Esophagus muscularis mucosa (tissue), 4 donors: ENCODE measurements around the gene AIF1L. TPM values are rescaled to one million over a fixed set of nuclear protein-coding genes. Genes with fewer than 3 reads are reported as not detected.

Experiments
- DNase-seq: peaks from one replicate; pipeline ENCODE4 v3.0.0-alpha.2; 2017; ENCODE audit errors: extremely low spot score
- H3K27ac ChIP-seq, 4 donors: fragments of 200-600 bp; sonication (generic); replicated peaks in 1 of 4; 1 replicate in 3 of 4; 2 replicates in 1 of 4; pipeline ENCODE4 v1.5.1; 2016 to 2019; ENCODE audit warnings: mild to moderate bottlenecking in 1 of 4
- H3K27me3 ChIP-seq, 4 donors: fragments of 200-600 bp; sonication (generic); one replicate each; pipeline versions ENCODE4 v1.5.1 to v1.6.0; 2016 to 2019
- H3K36me3 ChIP-seq, 4 donors: fragments of 200-600 bp; sonication (generic); one replicate each; pipeline ENCODE4 v1.5.1; 2016 to 2019
- H3K4me1 ChIP-seq, 4 donors: fragments of 200-600 bp; sonication (generic); one replicate each; pipeline ENCODE4 v1.5.1; 2016 to 2019
- H3K4me3 ChIP-seq, 4 donors: fragments of 200-600 bp; sonication (generic); 1 replicate in 2 of 4; 2 replicates in 2 of 4; pipeline ENCODE4 v1.5.1; 2016 to 2019; ENCODE audit warnings: mild to moderate bottlenecking in 4 of 4, moderate library complexity in 1 of 4
- H3K9me3 ChIP-seq, 4 donors: fragments of 200-600 bp; sonication (generic); 1 replicate in 3 of 4; 2 replicates in 1 of 4; pipeline ENCODE4 v1.5.1; 2016 to 2019
- EP300 ChIP-seq: sonication (generic); formaldehyde crosslinking; IDR thresholded peaks from one replicate; pipeline ENCODE4 v1.6.1; 2017; ENCODE audit warnings: antibody characterized with exemption
- POLR2A ChIP-seq: fragments of 450-650 bp; IDR thresholded peaks from one replicate; pipeline ENCODE4 v1.6.1; 2017; ENCODE audit warnings: antibody characterized with exemption, moderate library complexity, mild to moderate bottlenecking, low read depth
- POLR2AphosphoS5 ChIP-seq, 2 donors: sonication (generic); formaldehyde crosslinking; IDR thresholded peaks; one replicate each; pipeline ENCODE4 v1.6.1; 2017; ENCODE audit warnings: antibody characterized with exemption in 2 of 2
- WGBS: methylation state at CpG from one replicate; pipeline ENCODE4 v1.1.5; 2018; 5-methylcytosine and 5-hydroxymethylcytosine counted together
- intact Hi-C: fragments of 100-400 bp; cut with DNase I; formaldehyde crosslinking; loops from one replicate; pipeline ENCODE4 v1.15.1; 2023
- total RNA-seq, 4 donors: library from RNA; depleted of rRNA; stranded (reverse); fragments of >200 nt; gene quantifications; one replicate each; pipeline versions ENCODE4 v1.1.0 to v1.2.1, GENCODE V29; 2016
- TF ChIP-seq, protein P1 (sequence below), 3 experiments: fragments of 200-600 bp in 2 of 3; fragments of 450-650 bp in 1 of 3; sonication (generic) in 2 of 3; IDR thresholded peaks; one replicate each; pipeline ENCODE4 v1.5.1; 2017 to 2019; ENCODE audit warnings: antibody characterized with exemption in 3 of 3, mild to moderate bottlenecking in 2 of 3, moderate library complexity in 1 of 3

Gene AIF1L
- total RNA-seq, 4 donors from 2014 or later = 9.1 to 24.8 (median 19.3) TPM

DNA sequence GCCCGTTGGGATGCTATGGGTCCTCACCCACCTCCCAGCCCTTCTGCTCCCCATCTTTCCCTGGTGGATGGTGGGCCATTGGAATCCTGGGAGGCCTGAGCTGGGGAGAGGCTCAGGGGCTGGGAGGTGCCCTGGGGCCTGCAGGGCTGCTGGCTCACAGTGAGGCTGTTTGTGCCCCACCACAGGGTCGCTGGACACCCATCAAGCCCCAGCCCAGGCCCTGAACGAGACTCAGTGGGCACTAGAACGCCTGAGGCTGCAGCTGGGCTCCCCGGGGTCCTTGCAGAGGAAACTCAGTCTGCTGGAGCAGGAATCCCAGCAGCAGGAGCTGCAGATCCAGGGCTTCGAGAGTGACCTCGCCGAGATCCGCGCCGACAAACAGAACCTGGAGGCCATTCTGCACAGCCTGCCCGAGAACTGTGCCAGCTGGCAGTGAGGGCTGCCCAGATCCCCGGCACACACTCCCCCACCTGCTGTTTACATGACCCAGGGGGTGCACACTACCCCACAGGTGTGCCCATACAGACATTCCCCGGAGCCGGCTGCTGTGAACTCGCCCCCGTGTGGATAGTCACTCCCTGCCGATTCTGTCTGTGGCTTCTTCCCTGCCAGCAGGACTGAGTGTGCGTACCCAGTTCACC lies 4.9 kb upstream of the AIF1L start:
- WGBS = 75% methylated on average over 7 of the region's 19 CpGs
- Histone ChIP-seq H3K27me3 (peaks cover 0 to 60% (median 14%) of the 10 kb centered on the region in 4 donors), H3K36me3 (no peaks in the 10 kb centered on the region), H3K9me3 (no peaks in the 10 kb centered on the region), H3K4me3 (no peak overlapping the region), H3K27ac (no peak overlapping the region), H3K4me1 (peaks cover 6 to 18% (median 11%) of the 10 kb centered on the region in 4 donors)
- TF ChIP-seq POLR2AphosphoS5 (IDR thresholded peaks at IDR 0.05) (no peak), POLR2A (no peak), EP300 (no peak)
- TF ChIP-seq, protein P1, sequence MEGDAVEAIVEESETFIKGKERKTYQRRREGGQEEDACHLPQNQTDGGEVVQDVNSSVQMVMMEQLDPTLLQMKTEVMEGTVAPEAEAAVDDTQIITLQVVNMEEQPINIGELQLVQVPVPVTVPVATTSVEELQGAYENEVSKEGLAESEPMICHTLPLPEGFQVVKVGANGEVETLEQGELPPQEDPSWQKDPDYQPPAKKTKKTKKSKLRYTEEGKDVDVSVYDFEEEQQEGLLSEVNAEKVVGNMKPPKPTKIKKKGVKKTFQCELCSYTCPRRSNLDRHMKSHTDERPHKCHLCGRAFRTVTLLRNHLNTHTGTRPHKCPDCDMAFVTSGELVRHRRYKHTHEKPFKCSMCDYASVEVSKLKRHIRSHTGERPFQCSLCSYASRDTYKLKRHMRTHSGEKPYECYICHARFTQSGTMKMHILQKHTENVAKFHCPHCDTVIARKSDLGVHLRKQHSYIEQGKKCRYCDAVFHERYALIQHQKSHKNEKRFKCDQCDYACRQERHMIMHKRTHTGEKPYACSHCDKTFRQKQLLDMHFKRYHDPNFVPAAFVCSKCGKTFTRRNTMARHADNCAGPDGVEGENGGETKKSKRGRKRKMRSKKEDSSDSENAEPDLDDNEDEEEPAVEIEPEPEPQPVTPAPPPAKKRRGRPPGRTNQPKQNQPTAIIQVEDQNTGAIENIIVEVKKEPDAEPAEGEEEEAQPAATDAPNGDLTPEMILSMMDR (IDR thresholded peaks at IDR 0.05) = no peak
- no peak for DNase-seq
- intact Hi-C loops = no loop called here

- Histone ChIP-seq H3K27me3 (peaks cover 0 to 60% (median 16%) of the 10 kb centered on the region in 4 donors), H3K36me3 (no peaks in the 10 kb centered on the region), H3K9me3 (no peaks in the 10 kb centered on the region), H3K4me1 (peaks cover 9 to 24% (median 17%) of the 10 kb centered on the region in 4 donors), H3K27ac (no peak overlapping the region), H3K4me3 (no peak overlapping the region)
- WGBS = 86% methylated on average over 6 of the region's 6 CpGs
- no peak for TF ChIP-seq POLR2A
- TF ChIP-seq, protein P1 (IDR thresholded peaks at IDR 0.05) = no peak
- no peak for TF ChIP-seq EP300
- TF ChIP-seq POLR2AphosphoS5 (IDR thresholded peaks at IDR 0.05) = no peak
- intact Hi-C loops = no loop called here
- no peak for DNase-seq
These were observed 4.3 kb upstream of the AIF1L start for GRCh38 chr9:131092030-131092429.

- no peak for DNase-seq
- Histone ChIP-seq H3K4me3 (no peak overlapping the region), H3K4me1 (peaks cover 9 to 29% (median 23%) of the 10 kb centered on the region in 4 donors), H3K9me3 (no peaks in the 10 kb centered on the region), H3K27ac (peak overlapping the region in 1 of 4 donors; percentile 6), H3K36me3 (no peaks in the 10 kb centered on the region), H3K27me3 (peaks cover 0 to 60% (median 21%) of the 10 kb centered on the region in 4 donors)
- intact Hi-C loops = no loop called here
- 91% methylated on average over 9 of the region's 24 CpGs for WGBS
- TF ChIP-seq POLR2AphosphoS5 (IDR thresholded peaks at IDR 0.05) = no peak
- no peak for TF ChIP-seq EP300
- TF ChIP-seq, protein P1 (IDR thresholded peaks at IDR 0.05) = no peak
- no peak for TF ChIP-seq POLR2A
These were observed 3.5 kb upstream of the AIF1L start for GRCh38 chr9:131092548-131093440.

DNA sequence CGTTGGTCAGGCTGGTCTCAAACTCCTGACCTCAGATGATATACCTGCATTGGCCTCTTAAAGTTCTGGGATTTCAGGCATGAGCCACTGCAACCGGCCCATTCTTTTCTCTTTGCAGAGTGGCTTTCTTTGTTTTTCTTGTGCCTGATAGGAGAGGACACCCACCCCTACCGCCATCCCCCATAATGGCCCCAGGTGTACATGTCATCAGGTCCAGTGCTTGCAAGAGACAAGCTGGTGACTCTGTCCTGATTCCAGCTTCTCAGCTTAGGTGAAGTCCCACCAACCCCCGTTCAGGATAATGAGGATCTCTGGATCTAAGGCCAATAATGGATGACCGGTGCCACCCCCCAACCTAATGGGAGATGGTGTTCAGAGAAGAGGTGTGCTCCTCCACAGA lies 2.3 kb upstream of the AIF1L start:
- Histone ChIP-seq H3K4me3 (no peak overlapping the region), H3K27ac (no peak overlapping the region), H3K27me3 (peaks cover 0 to 71% (median 28%) of the 10 kb centered on the region in 4 donors), H3K4me1 (peaks cover 9 to 35% (median 31%) of the 10 kb centered on the region in 4 donors), H3K9me3 (no peaks in the 10 kb centered on the region), H3K36me3 (no peaks in the 10 kb centered on the region)
- intact Hi-C loops = no loop called here
- DNase-seq = no peak
- TF ChIP-seq POLR2A = no peak
- TF ChIP-seq, protein P1 (IDR thresholded peaks at IDR 0.05) = no peak
- no peak for TF ChIP-seq POLR2AphosphoS5 (IDR thresholded peaks at IDR 0.05)
- no peak for TF ChIP-seq EP300
- WGBS = 85% methylated on average over 5 of the region's 5 CpGs
